Mesothelial cell of epicardium (in vitro differentiated cells): ENCODE data around the gene ADGRD1. TPM values are rescaled to one million over a fixed set of nuclear protein-coding genes. Genes with fewer than 3 reads are reported as not detected.

ENCODE experiments used
- DNase-seq, 2 experiments: peaks; one replicate each; pipeline ENCODE4 v3.0.0; 2021; ENCODE audit warnings: low spot score in 2 of 2; ENCODE audit not compliant: unreplicated experiment in 2 of 2
- H3K27ac Mint-ChIP-seq: 2 replicates; pipeline ENCODE4 v1.8.0; 2021; ENCODE audit warnings: mixed read lengths
- H3K27me3 Mint-ChIP-seq: 2 replicates; pipeline ENCODE4 v1.8.0; 2021; ENCODE audit warnings: low read depth, mixed read lengths
- H3K36me3 Mint-ChIP-seq: 2 replicates; pipeline ENCODE4 v1.8.0; 2021; ENCODE audit warnings: mixed read lengths
- H3K4me1 Mint-ChIP-seq: 2 replicates; pipeline ENCODE4 v1.8.0; 2021; ENCODE audit warnings: mixed read lengths
- H3K4me3 Mint-ChIP-seq: 2 replicates; pipeline ENCODE4 v1.8.0; 2021; ENCODE audit warnings: mild to moderate bottlenecking, moderate library complexity, mixed read lengths
- H3K9me3 Mint-ChIP-seq: 2 replicates; pipeline ENCODE4 v1.8.0; 2021; ENCODE audit warnings: mixed read lengths
- total RNA-seq: library from RNA; stranded (reverse); gene quantifications from 3 replicates; pipeline ENCODE4 v1.2.1, GENCODE V29; 2021
- TF ChIP-seq, protein P1 (sequence below): fragments of 200-600 bp; sonication (generic); IDR thresholded peaks from one replicate; pipeline ENCODE4 v1.5.0; 2021; ENCODE audit warnings: antibody characterized with exemption; ENCODE audit not compliant: unreplicated experiment

The ADGRD1 gene
- total RNA-seq, 1 donor from 2014 or later: 7.2 TPM

DNA sequence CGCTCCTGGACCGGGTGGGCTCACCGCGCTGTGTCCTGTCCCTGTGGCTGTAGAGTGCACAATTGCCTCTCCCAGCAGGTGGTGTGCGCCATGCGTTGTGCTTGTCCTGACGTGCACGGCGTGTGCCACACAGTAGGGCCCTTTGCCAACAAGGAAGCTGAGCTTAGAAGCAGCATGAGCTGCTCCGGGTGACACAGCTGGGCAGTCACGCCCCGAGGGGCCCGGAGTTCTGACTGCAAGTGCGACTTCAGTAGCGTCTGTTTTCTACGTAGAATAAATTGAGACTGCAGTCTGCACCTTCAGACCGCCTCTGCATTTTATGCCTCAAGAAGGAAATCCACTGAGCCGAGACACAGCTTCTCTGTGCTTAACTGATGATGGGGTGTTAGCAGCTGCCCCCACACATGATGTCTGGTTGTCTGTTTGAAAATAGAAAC is 81.6 kb downstream of the ADGRD1 start:
- H3K27me3 Mint-ChIP-seq: no peaks in the 10 kb centered on the region
- TF ChIP-seq, protein P1, sequence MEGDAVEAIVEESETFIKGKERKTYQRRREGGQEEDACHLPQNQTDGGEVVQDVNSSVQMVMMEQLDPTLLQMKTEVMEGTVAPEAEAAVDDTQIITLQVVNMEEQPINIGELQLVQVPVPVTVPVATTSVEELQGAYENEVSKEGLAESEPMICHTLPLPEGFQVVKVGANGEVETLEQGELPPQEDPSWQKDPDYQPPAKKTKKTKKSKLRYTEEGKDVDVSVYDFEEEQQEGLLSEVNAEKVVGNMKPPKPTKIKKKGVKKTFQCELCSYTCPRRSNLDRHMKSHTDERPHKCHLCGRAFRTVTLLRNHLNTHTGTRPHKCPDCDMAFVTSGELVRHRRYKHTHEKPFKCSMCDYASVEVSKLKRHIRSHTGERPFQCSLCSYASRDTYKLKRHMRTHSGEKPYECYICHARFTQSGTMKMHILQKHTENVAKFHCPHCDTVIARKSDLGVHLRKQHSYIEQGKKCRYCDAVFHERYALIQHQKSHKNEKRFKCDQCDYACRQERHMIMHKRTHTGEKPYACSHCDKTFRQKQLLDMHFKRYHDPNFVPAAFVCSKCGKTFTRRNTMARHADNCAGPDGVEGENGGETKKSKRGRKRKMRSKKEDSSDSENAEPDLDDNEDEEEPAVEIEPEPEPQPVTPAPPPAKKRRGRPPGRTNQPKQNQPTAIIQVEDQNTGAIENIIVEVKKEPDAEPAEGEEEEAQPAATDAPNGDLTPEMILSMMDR: no peak
- no peak overlapping the region for H3K27ac Mint-ChIP-seq
- no peak for DNase-seq
- no peaks in the 10 kb centered on the region for H3K36me3 Mint-ChIP-seq
- peaks cover 12% of the 10 kb centered on the region for H3K4me1 Mint-ChIP-seq
- no peaks in the 10 kb centered on the region for H3K9me3 Mint-ChIP-seq
- no peak overlapping the region for H3K4me3 Mint-ChIP-seq

GRCh38 chr12:131038159-131038558 is 84.5 kb downstream of the ADGRD1 start:
- Mint-ChIP-seq H3K27ac (no peak overlapping the region), H3K36me3 (no peaks in the 10 kb centered on the region), H3K4me3 (no peak overlapping the region), H3K9me3 (no peaks in the 10 kb centered on the region), H3K27me3 (no peaks in the 10 kb centered on the region), H3K4me1 (peaks cover 21% of the 10 kb centered on the region)
- TF ChIP-seq, protein P1: no peak
- no peak for DNase-seq

- peak overlapping the region; percentile 64 for H3K27ac Mint-ChIP-seq
- H3K9me3 Mint-ChIP-seq: no peaks in the 10 kb centered on the region
- H3K4me1 Mint-ChIP-seq: peaks cover 21% of the 10 kb centered on the region
These were observed 85.5 kb downstream of the ADGRD1 start for GRCh38 chr12:131038961-131039950.

DNA sequence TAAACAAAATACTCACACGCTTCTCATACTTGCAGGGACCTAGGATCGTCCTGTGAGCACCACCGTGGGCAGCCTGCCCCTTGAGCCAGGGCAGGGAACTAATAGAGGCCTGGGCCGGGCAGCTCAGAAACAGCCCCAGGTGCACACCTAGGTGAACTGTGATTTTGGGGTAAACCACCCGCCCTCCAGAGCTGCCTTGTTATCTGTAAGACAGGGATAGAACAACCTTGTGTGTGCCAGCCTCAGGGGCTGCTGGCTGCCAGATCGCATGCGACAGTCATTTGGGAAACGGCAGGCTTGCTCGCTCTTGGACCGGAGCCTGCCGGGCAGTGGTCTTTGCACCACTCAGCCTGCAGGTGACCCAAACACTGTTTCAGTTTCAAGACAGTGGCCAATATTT is 86.8 kb downstream of the ADGRD1 start:
- TF ChIP-seq, protein P1: no peak
- Mint-ChIP-seq H3K9me3 (no peaks in the 10 kb centered on the region), H3K27ac (no peak overlapping the region), H3K36me3 (no peaks in the 10 kb centered on the region), H3K27me3 (peaks cover 2% of the 10 kb centered on the region), H3K4me3 (no peak overlapping the region), H3K4me1 (peaks cover 21% of the 10 kb centered on the region)
- DNase-seq: no peak

More at GRCh38 chr12:131038961-131039950, 85.5 kb downstream of the ADGRD1 start:
- H3K4me3 Mint-ChIP-seq: no peak overlapping the region
- H3K36me3 Mint-ChIP-seq: no peaks in the 10 kb centered on the region
- no peak for DNase-seq
- H3K27me3 Mint-ChIP-seq: peaks cover 2% of the 10 kb centered on the region
- TF ChIP-seq, protein P1: no peak

DNA sequence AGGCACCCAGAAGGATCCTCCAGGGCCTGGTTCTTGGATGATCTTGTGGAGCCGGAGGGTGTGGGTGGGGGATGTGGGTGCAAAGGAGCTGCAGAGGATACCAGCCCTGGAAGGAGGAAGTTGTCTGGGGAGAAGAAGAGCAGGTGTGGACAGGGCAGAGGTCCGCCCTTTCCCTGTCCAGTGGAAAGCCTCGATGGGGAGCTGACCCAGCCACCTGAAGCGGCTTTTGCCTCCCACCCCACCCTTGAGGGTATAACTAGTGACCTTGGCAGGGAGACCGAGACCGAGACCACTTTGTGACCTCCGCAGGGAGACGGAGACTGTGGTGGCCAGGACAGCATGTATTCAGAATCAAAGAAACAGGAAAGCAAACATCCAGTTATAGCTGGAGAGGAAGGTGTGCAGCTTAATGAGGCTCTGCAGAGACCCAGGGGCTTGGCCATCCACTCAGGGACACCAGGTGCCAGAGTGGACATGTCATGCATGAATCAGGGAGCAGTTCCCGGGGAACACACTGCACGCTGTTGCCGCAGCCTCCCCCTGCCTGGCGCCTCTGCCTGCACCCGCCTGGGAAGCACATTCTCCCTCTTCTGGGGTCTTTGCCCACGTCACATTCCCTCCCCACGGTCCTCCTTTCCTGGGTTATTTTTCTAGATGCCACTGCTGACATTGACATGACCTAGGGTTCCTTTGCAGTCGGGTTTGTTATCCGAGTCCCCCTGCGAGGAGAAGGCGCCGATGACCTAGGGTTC is 87.7 kb downstream of the ADGRD1 start:
- peaks cover 2% of the 10 kb centered on the region for H3K27me3 Mint-ChIP-seq
- H3K4me1 Mint-ChIP-seq: peaks cover 21% of the 10 kb centered on the region
- DNase-seq: no peak
- no peaks in the 10 kb centered on the region for H3K36me3 Mint-ChIP-seq
- H3K9me3 Mint-ChIP-seq: no peaks in the 10 kb centered on the region
- TF ChIP-seq, protein P1: no peak
- no peak overlapping the region for H3K4me3 Mint-ChIP-seq
- H3K27ac Mint-ChIP-seq: no peak overlapping the region
